Measurements from ENCODE around the gene PTPN14. TPM values are rescaled to one million over a fixed set of nuclear protein-coding genes. Genes with fewer than 3 reads are reported as not detected.

PTPN14 gene
- total and polyA plus RNA-seq, 2 experiments from 2014 or later: 18.7 to 70.2 TPM

GRCh38 chr1:214401666-214402065 is 149.7 kb downstream of the PTPN14 start:
- Mint-ChIP-seq H3K9me3 (no peaks in the 10 kb centered on the region), H3K4me1 (peaks cover 46% of the 10 kb centered on the region), H3K27ac (no peak overlapping the region), H3K4me3 (no peak overlapping the region), H3K36me3 (ENCODE audit: low read depth) (peaks cover 30% of the 10 kb centered on the region), H3K27me3 (ENCODE audit: insufficient read depth, low read depth, poor library complexity) (peaks cover 4% of the 10 kb centered on the region)
- Histone ChIP-seq H3K27ac (ENCODE audit: low read depth) (no peak overlapping the region), H3K4me1 (ENCODE audit: insufficient read depth) (peaks cover 35% of the 10 kb centered on the region), H2AFZ (no peak overlapping the region), H3K36me3 (ENCODE audit: insufficient read depth) (peaks cover 3% of the 10 kb centered on the region; the same call in 1 of the 2 replicates), H3K4me2 (no peak overlapping the region), H3K27me3 (ENCODE audit: insufficient read depth) (no peaks in the 10 kb centered on the region), H3K4me3 (no peak overlapping the region), H3K79me2 (replicated peaks; ENCODE audit: insufficient read depth) (no peaks in the 10 kb centered on the region; the same call in 1 of the 2 replicates), H4K20me1 (replicated peaks; ENCODE audit: insufficient read depth) (no peaks in the 10 kb centered on the region), H3F3A (replicated peaks; ENCODE audit: low read depth) (no peaks in the 10 kb centered on the region), H3K9me2 (ENCODE audit: insufficient read depth) (no peaks in the 10 kb centered on the region)
- TF ChIP-seq, protein P1, sequence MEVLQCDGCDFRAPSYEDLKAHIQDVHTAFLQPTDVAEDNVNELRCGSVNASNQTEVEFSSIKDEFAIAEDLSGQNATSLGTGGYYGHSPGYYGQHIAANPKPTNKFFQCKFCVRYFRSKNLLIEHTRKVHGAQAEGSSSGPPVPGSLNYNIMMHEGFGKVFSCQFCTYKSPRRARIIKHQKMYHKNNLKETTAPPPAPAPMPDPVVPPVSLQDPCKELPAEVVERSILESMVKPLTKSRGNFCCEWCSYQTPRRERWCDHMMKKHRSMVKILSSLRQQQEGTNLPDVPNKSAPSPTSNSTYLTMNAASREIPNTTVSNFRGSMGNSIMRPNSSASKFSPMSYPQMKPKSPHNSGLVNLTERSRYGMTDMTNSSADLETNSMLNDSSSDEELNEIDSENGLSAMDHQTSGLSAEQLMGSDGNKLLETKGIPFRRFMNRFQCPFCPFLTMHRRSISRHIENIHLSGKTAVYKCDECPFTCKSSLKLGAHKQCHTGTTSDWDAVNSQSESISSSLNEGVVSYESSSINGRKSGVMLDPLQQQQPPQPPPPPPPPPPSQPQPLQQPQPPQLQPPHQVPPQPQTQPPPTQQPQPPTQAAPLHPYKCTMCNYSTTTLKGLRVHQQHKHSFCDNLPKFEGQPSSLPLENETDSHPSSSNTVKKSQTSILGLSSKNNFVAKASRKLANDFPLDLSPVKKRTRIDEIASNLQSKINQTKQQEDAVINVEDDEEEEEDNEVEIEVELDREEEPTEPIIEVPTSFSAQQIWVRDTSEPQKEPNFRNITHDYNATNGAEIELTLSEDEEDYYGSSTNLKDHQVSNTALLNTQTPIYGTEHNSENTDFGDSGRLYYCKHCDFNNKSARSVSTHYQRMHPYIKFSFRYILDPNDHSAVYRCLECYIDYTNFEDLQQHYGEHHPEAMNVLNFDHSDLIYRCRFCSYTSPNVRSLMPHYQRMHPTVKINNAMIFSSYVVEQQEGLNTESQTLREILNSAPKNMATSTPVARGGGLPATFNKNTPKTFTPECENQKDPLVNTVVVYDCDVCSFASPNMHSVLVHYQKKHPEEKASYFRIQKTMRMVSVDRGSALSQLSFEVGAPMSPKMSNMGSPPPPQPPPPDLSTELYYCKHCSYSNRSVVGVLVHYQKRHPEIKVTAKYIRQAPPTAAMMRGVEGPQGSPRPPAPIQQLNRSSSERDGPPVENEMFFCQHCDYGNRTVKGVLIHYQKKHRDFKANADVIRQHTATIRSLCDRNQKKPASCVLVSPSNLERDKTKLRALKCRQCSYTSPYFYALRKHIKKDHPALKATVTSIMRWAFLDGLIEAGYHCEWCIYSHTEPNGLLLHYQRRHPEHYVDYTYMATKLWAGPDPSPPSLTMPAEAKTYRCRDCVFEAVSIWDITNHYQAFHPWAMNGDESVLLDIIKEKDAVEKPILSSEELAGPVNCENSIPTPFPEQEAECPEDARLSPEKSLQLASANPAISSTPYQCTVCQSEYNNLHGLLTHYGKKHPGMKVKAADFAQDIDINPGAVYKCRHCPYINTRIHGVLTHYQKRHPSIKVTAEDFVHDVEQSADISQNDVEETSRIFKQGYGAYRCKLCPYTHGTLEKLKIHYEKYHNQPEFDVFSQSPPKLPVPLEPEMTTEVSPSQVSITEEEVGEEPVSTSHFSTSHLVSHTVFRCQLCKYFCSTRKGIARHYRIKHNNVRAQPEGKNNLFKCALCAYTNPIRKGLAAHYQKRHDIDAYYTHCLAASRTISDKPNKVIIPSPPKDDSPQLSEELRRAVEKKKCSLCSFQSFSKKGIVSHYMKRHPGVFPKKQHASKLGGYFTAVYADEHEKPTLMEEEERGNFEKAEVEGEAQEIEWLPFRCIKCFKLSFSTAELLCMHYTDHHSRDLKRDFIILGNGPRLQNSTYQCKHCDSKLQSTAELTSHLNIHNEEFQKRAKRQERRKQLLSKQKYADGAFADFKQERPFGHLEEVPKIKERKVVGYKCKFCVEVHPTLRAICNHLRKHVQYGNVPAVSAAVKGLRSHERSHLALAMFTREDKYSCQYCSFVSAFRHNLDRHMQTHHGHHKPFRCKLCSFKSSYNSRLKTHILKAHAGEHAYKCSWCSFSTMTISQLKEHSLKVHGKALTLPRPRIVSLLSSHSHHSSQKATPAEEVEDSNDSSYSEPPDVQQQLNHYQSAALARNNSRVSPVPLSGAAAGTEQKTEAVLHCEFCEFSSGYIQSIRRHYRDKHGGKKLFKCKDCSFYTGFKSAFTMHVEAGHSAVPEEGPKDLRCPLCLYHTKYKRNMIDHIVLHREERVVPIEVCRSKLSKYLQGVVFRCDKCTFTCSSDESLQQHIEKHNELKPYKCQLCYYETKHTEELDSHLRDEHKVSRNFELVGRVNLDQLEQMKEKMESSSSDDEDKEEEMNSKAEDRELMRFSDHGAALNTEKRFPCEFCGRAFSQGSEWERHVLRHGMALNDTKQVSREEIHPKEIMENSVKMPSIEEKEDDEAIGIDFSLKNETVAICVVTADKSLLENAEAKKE (CRISPR knock-in tag; IDR thresholded peaks at IDR 0.05): no peak
- TF ChIP-seq CREB1 (CRISPR knock-in tag; IDR thresholded peaks at IDR 0.05; ENCODE audit: low read depth) (no peak), STAT1 (IDR thresholded peaks at IDR 0.05; ENCODE audit: unreplicated experiment) (no peak), REST (IDR thresholded peaks at IDR 0.05; ENCODE audit: unreplicated experiment) (no peak), EZH2 (IDR thresholded peaks at IDR 0.05; ENCODE audit: low read depth, unreplicated experiment) (no peak), ETS1 (IDR thresholded peaks at IDR 0.05) (no peak), ZNF114 (CRISPR knock-in tag; IDR thresholded peaks at IDR 0.05) (no peak), ZNF331 (CRISPR knock-in tag; IDR thresholded peaks at IDR 0.05; ENCODE audit: low read depth) (no peak), EZH2phosphoT487 (IDR thresholded peaks at IDR 0.05; ENCODE audit: unreplicated experiment) (no peak), NANOG (IDR thresholded peaks at IDR 0.05; ENCODE audit: borderline replicate concordance) (no peak), POLR2AphosphoS5 (IDR thresholded peaks at IDR 0.05; ENCODE audit: low read depth) (no peak), JUNB (IDR thresholded peaks at IDR 0.05; ENCODE audit: unreplicated experiment) (no peak), CTCF (conservative IDR thresholded peaks at IDR 0.05; ENCODE audit: low read depth in 2 of 2) (no peak)
- ATAC-seq (no peak), DNase-seq (ENCODE audit: low spot score) (no peak)

All from GM23338 (cell line).